Activated CD4-positive, alpha-beta T cell treated with anti-CD3 and anti-CD28 coated beads, Interleukin-2, amount 50 U/mL, for 1 hour (primary cell): ENCODE results near the gene PRKCH.
"Not testable (repeated sequence)": the region's sequence is repeated elsewhere in the genome, so short reads cannot be mapped to it uniquely, and the experiment has no call there.

ENCODE experiments used
- DNase-seq: peaks from one replicate; pipeline ENCODE4 v3.0.0-alpha.2; 2020

Gene PRKCH

DNA sequence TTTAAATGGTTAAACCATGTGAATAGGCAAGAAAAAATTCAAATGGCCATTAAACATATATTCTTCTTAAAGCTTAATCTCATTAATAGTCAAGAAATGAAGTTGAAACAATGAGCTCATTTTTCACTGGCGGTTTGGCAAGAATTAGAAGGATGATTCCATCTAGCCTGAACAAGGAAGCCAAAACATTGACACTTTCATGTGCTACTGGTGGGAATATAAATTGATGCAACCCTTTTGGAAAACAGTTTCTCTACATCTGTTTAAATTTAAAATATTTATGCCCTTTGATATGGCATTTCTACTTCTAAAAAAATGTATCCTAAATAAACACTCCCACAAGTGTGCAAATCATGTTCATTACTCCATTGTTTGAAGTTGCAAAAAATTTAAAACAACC, 199.2 kb downstream of the PRKCH start:
- no peak for DNase-seq

- DNase-seq, result no peak
Observed at GRCh38 chr14:61521773-61522172, 200.4 kb downstream of the PRKCH start.

- DNase-seq, result no peak
Observed at GRCh38 chr14:61523751-61524150, 202.4 kb downstream of the PRKCH start.

DNA sequence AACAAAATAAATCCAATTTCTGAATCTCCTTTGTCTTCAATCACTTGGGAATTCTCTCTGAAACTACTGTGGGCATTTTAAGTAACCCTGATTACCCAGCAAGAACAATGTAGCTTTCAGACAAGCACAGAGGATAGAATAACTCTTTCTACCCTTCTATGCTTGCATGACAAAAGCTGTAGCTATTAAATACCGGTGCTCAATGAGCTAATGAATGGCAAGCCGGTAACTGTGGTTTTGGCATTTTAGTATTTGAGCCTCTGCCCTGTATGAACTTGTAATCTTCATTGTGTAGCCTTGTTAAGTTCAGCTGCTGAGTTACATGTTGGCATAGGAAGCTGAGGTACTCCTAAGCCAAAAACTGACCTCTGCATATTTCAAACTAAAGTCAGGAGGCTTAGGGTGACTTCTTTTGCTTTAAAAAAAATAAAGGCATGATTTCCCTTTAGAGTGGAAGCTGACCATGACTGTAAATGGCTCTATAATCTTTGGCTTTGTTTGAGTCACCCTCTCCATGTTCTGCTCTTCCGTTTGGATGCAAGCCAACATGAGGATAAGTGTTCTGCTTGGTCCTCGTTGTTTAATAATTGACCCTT, 202.9 kb downstream of the PRKCH start:
- DNase-seq, result no peak

GRCh38 chr14:61524936-61525292, 203.5 kb downstream of the PRKCH start:
- no peak for DNase-seq

DNA sequence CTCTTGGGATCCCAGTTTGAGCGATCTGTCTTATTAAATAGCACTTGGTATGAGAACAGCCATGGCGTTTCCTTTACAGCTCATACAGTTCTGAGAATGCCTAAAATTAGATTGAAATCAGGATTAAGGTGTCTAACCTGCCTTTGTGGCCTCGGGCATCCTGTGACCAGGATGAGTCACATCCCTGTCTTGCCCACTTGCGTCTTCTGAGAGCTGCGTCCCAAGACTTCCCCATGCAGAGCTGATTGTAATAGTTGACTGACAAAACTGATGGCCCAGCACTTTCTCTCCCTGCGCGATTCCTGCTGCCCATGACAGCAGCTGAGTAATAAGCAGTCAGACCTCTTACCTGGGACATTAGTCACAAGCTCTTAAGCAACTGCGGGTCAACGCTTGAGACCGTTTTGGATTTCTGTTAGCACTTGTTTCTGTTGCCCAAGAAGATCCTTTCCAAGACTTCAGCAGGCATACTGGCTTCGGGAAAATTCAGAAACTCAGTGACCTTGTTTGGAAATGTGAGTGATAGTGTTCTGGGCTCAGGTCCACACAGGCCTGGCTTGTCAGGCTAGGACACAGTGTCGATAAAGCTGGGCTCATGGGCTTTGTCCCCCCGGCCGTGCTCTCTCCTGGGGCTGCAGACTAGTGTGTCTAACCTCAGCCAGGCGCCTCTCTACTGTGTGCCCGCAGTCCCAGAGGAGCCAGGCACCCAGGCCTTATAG, 204.1 kb downstream of the PRKCH start:
- peak; percentile 31 for DNase-seq

- no peak for DNase-seq
Observed at GRCh38 chr14:61526405-61527312, 205.3 kb downstream of the PRKCH start.

GRCh38 chr14:61527325-61528100, 206.1 kb downstream of the PRKCH start:
- DNase-seq, result no peak

DNA sequence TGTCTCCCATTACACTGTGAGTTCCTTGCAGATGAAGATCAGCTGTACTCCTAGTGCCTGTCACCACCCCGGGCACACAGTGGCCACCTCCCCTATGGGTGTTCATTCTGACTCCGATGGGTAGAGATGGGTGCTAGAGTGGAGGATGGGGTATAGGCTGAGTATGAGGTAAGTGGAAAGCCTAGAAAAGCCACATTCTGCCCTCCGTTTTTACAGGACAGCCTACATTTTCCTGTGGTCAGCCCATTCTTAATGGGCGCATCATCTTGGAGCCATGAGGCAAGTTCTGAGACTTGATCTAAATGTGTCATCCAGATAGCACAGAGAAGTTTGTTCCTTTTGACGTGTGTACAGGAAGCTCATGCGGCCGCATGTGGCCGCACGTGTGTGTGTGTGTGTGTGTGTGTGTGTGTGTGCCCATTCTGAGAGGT, 207.2 kb downstream of the PRKCH start:
- no peak for DNase-seq

GRCh38 chr14:61529360-61529759, 208.0 kb downstream of the PRKCH start:
- not testable (repeated sequence) for DNase-seq

GRCh38 chr14:61530296-61530695, 208.9 kb downstream of the PRKCH start:
- DNase-seq, result no peak

GRCh38 chr14:61530896-61531295, 209.5 kb downstream of the PRKCH start:
- no peak for DNase-seq

DNA sequence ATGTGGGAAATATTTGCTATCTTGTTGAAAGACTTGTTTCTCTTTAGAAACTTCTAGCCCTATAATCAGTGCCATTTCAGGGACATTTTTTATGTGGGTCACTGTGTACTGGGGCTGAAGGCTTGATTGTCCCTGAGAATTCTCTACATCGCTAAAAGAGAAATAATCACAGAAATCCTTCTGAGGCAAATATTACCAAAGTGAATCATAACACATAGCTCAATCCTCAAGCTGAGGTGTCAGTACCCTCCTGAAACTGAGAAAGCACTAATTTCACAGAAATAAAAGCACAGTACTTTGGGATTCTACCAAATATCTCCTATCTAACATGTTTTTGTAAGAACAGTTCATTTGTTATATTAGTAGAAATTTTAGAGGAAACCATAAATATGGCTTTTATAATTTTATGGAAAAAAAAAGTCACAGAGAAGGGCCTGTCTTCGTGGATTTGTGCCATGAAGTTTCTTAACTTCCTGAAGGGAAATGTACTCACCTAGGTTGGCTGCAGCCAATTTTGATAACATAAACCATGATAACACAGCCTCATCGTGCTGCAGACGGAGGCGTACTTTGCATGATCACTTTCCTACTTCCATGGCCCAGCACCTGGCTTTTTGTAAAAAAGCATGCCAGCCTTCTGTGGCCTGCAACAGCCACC, 210.2 kb downstream of the PRKCH start:
- DNase-seq, result no peak

GRCh38 chr14:61532123-61532505, 210.7 kb downstream of the PRKCH start:
- DNase-seq, result no peak

GRCh38 chr14:61532763-61533162, 211.4 kb downstream of the PRKCH start:
- DNase-seq, result no peak

GRCh38 chr14:61533513-61534255, 212.3 kb downstream of the PRKCH start:
- DNase-seq, result no peak

GRCh38 chr14:61535032-61535431, 213.7 kb downstream of the PRKCH start:
- no peak for DNase-seq

- DNase-seq, result no peak
Observed at GRCh38 chr14:61535458-61535857, 214.1 kb downstream of the PRKCH start.

- DNase-seq, result no peak
Observed at GRCh38 chr14:61536661-61537562, 215.5 kb downstream of the PRKCH start.
